NCI-H345 treated with DMSO at 0.1 percent for 48 hours (cell line): ENCODE results near the gene IQGAP3.

ENCODE experiments used
- DNase-seq: peaks from one replicate; lab custom pipeline; 2025; ENCODE audit not compliant: unreplicated experiment; lab: John Stamatoyannopoulos, UW

The IQGAP3 gene

DNA sequence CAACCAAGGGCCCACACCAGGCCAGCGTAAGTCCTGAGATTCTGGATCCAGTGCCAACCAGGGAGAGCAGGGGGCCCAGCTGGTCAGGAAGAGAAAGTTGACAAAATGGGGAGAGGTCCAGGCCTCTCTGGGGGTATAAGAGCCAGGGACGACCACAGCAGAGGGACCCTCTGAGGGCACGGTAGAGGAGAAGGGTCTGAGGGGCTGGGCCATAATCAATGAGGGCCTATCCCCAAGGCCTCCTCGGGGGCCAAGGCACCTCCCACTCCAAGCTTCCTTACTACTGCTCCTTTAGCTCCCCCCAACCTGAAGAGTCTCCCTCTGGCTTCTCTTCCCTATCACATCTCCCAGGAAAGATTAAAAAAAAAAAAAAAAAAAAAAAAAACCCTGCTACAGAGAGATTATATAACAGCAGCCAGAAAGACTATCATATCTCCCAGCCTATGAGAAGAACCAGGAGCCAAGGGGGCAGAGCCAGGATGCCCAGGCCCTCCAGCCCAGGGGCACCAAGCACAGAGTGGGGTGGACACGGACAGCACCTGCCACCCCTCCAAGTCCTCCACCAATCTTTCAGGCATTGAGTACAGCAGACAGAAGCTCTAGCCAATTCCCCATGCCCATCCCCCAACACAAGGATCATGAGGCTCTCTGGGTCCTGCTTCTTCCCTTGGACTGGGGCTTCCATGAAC lies 74.5 kb downstream of the IQGAP3 start:
- no peak for DNase-seq

DNA sequence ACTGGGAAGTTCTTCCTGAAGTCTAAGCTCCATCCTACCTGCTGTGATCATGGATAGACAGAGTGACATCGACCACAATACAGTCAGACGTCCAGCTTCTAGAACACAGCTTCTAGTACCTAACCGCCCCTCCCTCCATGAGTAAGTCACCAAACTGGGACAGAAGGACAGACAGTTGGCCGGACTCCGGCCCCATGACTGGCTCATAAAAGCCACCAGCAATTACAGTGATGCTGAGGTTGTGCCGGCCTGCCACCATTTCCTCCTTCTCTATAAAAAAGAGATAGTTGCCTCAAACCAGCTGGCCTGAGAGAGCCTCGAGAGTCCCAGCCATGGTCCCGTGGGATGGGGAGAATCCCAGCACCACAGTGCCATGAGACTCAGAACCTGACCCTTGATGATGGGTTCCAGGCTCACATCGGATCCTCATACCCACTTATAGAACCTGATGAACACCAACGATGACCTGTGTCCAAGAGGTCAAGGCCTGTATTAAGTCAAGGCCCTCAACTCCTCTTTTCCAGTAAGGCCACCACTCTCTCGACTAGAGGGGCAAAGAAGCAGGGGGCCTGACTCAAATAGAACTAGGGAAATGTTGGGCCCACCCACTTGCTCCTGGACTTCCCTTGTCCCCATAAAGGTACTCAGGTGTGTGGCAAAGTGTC lies 75.2 kb downstream of the IQGAP3 start:
- no peak for DNase-seq

DNA sequence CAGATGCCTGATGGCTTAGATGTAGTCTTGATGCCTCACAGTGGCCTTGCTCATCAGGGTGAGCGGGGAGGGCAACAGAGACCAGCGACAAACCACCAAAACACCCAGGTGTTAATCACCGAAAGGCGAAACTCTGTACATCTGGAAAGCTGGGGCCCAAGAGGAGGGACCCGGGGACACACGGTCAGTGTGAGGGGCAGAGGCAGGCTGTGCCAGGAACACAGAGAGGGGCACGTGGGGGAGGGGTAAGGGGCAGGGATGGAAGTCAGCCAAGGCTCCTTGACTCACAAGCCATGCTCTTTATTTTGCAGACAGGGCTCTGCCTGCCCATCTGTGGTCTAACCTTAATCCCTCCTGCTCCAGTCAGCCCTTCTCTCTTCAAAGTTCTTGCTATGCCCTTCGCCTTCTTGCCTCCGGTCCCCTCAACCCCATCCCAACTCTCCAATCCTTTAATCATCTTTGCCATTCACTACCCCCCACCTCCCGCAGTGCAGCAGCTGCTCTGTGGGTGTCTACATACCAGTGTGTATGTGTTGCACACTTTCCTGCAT lies 76.1 kb downstream of the IQGAP3 start:
- DNase-seq = no peak

DNA sequence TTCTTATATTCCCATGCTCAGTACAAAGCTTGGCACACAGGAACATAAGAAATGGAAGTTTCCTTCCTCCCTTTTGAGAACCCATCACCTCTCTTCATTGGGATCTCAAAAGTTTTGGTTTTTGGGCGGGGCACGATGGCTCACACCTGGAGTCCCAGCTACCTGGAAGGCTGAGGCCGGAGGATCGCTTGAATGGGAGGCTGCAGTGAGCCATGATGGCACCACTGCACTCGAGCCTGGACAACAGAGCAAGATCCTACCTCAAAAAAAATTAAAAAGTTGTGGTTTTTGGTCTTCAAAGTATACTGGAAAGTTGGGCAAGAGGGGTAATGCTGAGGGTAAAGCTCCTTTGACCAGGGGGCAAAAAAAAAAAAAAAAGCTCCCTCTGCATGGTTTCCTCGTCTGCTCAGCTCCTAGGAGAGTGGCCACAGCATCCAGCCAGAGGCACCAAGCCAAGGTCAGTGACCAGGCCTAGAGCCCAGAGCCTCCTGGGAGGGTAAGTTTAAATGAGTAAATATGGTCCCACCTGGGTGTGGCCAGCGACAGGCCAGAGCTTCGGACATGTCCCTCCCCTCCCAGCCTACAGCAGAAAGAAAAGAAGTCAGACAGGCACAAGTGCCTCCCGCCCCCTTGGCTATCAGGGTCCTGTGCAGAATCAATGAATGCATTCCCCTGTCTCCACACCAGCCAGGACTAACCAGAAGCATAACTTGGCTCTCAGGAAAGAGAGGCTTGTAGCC lies 76.8 kb downstream of the IQGAP3 start:
- DNase-seq = no peak

DNA sequence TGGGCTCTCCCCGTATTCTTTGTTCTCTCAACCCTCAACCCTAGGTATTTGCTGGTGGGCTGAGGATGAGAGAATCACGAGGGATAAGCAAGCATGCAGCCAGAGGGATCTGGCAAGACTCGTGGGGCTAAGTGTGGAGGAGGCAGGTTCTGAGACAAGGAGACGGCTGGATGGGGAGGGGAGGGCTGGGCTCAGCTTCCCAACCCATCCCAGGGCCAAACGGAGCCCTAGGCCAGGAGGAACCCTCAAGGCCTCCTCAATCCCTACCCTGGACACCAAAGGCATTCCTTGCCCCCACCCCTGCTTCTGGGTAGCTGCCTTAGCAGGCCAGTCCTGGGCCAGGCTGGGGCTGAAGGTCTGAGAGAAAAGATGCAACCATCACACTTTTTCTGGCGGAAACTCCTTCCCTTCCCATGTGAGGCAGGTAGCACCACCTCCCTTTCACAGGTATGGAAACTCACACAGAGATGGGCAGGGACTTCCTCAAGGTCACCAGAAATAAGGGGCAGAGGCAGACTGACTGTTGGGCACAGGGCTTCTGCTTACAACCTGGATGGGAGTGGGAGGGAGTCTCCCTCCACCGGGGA lies 78.0 kb downstream of the IQGAP3 start:
- no peak for DNase-seq

DNA sequence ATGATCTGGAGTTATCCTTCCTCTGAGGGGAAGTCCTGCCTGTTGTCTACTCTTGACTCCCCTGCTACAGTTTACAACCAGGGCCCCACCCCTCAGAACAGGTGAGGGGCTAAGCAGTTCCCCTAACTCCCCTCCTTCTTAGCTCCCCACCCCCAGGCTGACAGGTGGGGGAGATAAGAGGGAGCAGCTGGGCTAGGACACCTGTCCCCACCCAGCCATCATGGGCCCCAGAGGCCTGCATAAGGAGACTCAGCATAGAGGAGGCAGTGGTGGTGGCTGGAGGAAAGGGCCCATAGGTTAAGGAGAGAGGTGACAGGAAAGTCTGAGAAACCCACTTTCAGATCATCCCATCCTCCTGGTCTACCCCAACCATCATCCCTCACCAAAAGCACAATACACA lies 78.6 kb downstream of the IQGAP3 start:
- DNase-seq = no peak

DNA sequence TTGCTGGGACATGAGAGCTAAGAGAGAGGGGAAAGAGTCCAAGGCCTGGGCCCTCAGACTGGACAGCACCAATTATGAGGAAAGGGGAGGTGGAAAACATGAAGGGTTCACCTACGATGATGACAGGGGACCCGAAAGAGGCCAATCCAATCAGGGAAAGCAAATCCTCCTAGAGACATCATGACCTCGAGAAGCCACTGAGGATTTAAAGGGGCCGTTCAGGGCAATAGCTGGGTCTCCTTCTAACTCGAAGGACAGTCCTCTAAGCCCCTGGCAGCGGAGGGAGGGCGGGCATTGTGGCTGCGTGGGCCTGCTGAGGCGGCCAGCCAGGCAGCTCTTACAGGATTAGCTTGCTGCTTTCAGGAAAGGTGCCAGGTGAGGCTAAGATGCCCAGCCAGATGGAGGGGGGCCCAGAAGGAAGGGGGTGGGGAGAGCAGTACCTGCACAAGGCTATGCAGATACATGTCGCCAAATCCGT lies 79.2 kb downstream of the IQGAP3 start:
- no peak for DNase-seq

DNA sequence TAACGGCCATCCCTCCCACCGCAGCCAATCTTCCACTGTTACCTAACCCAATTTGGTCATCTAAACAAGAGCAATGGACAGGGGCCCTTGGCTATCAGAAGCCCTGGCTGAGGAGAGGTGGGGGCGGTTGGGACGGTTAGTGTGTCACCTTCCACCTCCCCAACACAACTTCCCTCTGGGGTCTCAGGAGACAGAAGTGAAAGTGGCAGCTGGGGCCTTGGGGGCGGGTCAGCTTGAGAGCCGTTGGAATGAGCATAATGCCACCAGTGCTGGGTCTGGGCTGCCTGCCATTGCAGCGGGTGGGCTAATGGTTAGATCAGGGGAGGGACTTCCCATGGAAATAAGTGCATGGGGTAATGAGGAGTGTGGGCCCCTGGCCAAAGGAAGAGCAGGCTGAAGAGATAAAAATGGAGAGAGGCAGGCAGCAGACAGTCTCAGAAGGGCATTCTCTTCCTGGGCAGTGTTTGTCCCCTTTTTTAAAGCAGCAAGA lies 79.7 kb downstream of the IQGAP3 start:
- DNase-seq = no peak

DNA sequence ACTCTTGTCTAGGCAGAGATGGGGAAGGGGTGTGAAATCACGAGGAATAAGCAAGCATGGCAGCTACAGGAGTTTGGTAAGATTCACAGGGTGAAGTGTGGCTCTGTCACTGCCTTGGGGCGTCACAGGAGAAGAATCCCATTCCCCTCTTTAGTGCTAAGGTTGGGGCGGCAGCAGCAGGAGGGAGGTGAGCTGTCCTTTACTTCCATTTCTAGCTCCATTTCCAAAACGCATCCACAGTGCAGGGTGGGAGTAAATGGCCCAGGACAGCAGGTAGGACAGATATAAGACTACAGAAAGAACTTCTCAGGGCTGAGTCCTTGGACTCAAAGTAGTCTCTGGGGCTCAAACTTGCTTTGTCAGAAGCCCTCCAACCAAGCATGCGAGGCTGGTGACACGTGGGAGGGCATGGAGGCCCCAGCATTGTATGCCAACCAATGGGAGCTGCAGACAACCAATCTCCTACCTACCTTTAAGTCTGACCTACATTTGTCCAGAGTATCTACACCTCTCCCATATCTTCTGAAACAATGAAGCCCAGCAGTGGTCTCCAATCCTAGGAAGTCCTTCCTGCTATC lies 80.3 kb downstream of the IQGAP3 start:
- DNase-seq = no peak

DNA sequence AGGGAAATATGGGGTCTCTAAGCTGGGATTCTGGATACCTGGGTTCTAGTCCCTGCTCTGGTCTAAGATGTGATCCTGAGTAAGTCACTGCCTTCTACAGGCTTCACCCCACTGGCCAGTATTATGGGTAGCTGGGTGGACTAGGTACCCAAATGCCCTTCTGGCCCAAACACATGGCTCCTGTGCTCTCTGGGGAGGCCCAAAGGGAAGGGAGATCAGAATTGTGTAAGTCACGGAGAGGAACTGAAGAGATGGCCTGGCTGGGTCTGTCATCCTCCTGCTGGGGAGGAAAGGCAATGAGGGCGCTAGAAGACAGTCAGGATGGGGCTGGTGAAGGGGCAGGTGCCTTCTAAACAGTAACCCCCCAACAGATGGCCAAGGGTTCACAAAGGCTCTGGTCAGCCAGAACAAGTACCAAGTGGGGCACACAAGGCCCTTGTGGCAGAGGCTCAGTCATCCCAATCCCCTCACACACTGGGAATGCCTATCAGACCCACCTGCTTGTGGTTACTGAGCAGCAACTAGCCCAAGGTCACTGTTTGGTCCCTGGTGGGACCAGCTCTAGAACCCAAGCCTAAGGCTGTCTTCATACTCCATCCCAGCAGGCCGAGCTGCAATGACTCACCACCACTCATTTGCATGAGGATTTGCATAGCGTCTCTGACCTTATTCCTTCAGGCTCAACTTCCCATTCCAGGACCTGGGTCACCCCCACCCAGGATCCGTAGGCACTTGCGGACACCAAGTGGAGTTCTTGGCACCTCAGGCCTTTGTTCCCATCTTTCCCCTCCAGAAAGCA lies 81.0 kb downstream of the IQGAP3 start:
- DNase-seq = no peak

DNA sequence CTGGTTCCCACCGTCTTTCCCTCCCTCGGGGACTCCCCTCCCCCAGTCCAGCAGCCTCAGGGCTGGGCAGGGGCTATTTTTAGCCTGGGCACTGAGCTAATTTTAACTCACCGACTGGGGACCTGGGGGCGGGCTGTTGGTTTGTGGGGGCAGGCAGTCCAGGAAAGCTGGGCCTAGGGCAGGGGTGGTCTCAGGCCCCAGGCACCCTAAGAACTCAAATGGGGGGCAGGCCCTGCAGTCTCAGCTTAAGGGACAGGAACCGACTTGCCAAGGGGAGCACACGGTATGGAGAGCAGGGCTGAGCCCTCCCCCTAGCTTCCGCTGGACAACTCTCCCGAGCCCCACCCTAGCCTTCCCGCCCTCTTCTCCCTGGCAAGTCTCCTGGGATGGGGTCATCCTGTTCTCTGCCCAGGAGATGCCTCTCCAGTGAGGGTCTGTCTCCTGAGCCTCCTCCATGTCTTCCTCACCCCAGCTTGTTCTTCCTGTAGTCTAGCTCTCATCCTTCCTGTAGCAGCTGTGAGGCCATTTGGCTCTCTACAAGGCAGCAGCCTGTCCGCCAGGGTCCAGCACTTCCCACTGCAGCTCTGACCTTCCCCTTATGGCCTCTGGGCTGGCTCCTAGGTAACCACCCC lies 81.8 kb downstream of the IQGAP3 start:
- no peak for DNase-seq

DNA sequence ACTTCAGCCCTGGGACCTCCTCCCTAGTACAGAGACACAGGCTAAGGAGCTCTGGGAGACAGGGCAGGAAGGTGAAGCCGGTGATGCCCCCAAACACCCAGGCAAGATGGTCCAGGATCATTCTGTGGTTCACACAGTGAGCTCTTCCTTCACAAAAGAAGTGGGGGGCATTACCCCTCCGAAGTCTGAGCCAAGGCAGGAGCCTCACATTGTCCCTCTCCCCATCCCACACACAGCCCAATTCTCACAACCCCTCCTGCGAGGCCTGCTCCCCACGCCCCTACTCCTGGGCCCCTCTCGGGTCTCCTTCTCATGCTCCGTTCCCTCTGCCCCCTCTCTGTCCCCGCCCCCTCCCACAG lies 82.5 kb downstream of the IQGAP3 start:
- DNase-seq = no peak

DNA sequence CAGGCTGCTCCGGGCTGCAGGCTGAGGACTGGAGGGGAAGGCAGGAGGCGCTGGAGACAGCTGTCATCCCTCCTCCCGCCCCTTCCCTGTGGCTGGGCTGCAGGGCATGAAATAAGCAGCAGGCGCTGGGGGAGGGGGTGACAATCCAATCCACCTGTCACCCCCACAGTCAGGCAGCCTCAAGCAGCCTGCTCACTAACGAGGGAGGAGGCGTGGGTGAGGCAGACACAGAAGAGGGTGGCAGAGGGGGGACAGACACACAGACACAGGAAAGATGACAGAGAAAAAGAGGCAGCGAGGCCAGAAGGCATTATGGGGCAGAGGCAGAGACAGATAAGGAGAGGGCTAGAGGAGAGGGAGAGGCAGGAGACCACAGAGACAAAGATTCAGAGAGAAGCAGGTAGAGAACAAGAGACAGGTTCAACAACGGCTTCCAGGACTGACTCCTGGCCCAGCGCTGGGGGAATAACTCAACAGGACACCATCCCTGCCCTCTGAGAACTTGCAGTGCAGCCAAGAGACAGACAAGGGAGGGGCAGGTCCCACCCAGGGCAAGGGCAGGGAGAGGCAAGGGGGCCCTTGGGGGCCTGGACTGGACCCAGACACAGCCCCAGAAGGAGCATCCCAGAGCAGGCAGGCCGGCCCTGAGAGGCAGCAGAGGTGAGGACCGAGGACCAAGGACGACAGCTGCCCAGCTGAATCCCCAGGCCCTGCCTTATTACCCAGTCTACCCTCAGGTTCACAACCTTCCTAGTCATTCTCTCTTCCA lies 83.0 kb downstream of the IQGAP3 start:
- DNase-seq = peak; percentile 76

DNA sequence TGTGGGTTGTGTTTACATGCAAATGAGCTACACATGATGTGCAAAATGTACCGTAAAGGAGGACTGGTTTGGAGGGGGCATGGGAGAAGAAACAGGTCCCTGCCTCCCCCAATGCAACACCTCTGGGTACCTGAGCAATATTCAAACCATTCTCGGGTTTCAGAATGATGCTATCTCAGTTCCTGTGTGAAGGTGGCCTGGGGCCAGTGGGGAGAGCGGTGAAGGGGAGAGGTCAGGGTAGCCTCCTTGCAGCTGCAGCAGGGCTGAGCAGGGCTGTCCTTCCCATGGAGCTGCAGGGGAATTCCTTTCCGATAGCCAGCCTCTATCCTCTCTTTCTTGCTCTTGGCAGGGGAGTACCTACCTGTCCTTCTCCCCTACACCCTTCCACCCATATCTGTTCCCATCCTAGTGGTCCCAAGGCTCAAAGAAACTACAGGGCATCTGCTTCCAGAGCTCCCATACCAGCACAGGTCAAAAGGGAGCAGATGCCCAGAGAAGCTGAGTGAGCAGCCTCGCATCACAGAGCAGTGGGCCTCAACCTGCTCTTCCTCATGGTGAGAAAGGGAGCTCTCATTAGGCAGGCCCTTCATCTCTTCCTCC lies 83.7 kb downstream of the IQGAP3 start:
- DNase-seq = no peak

DNA sequence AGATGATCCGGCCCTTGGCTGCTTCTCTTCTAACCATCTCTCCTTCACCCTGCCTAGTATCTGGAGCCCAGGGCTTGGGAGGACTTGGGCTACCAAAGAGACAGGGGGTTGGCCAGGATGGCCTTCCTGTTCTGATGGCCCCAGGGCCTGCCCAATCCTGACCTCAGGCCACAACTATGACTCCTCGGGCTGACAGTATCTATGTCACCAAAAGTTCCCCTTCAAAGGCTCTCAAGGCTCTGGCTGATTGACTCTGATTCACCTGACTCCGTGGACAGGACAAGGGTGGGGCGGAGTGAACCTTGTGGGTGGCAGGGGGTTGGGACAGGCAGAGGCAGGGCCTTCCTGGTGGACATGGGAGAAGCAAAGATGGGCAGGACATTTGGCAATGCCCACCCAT lies 84.5 kb downstream of the IQGAP3 start:
- DNase-seq = no peak

DNA sequence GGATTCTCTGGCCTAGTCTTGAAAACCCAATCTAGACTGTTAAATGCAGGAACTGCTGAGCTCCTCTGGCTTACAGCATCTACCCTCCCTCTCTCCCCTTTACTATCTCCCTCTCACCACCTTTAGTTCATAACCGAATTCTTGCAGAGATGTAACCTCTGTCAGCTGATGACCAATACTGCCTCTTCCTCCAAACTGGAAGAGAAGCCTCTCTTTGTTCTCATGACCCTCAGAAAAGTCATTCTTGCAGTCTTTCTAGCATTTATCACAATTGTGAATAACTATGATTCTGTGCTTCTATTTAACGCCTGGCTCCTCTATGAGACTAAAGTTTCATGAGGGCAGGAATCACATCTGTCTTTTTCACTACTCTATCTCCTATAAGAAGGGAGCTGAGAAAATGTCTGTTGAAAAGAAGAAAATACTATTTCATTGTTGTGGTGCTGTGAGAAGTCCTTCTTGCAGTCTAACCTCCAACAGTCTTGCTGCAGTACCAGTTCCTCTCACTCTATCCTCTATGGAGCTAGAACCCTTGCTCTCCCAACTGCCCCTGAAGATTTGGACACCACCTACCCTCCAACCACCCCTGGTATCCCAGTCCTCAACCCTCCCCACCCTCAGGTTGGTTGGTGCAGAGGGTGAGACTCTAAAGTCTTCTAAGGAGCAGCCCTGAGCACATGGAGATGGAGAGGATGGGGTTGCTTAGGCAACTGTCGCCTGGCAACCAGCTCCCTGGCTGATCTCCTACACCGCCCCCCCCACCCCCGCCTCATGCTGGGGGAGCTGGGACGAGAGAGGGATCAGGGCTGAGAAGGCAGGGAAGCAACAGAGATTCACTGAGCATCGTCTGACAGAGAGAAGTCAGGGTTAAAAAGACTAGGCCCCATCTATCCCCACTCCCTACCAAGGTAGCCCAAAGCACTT lies 85.7 kb downstream of the IQGAP3 start:
- no peak for DNase-seq

DNA sequence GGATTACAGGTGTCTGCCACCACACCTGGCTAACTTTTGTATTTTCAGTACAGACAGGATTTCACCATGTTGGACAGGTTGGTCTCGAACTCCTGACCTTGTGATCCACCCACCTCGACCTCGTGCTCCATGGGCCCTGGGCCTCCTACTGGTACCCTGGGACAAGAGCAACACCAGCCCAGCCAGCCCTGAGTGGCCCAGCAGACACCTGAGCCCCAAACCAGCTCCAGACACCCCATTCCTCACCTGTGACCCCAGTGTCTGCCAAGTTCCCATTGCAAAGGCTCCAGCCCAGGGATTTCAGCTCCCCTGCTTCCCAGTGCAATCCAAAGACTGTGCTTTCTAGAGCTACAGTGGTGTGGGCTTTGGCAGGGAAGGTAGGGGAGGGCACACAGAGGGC lies 86.4 kb downstream of the IQGAP3 start:
- DNase-seq = no peak
